Suprapubic skin (tissue), 4 donors: ENCODE results near the gene INPP5A. TPM values are rescaled to one million over a fixed set of nuclear protein-coding genes. Genes with fewer than 3 reads are reported as not detected.

Experiments used
- DNase-seq, 2 donors: peaks; one replicate each; pipeline ENCODE4 v3.0.0-alpha.2; 2019; ENCODE audit warnings: low spot score in 2 of 2
- H3K27ac ChIP-seq: fragments of 200-600 bp; sonication (generic); one replicate; pipeline ENCODE4 v1.5.1; 2019
- H3K27me3 ChIP-seq: fragments of 200-600 bp; sonication (generic); one replicate; pipeline ENCODE4 v1.5.1; 2019
- H3K36me3 ChIP-seq: fragments of 200-600 bp; sonication (generic); one replicate; pipeline ENCODE4 v1.5.1; 2019
- H3K4me1 ChIP-seq: fragments of 200-600 bp; sonication (generic); one replicate; pipeline ENCODE4 v1.5.1; 2019
- H3K4me3 ChIP-seq: fragments of 200-600 bp; sonication (generic); one replicate; pipeline ENCODE4 v1.5.1; 2019; ENCODE audit warnings: mild to moderate bottlenecking
- H3K9me3 ChIP-seq: fragments of 200-600 bp; sonication (generic); one replicate; pipeline ENCODE4 v1.5.1; 2019
- EP300 ChIP-seq: sonication (generic); formaldehyde crosslinking; IDR thresholded peaks from one replicate; pipeline ENCODE4 v1.6.1; 2017; ENCODE audit warnings: antibody characterized with exemption
- POLR2A ChIP-seq, 2 donors: fragments of 450-650 bp; IDR thresholded peaks; one replicate each; pipeline ENCODE4 v1.6.1; 2017; ENCODE audit warnings: antibody characterized with exemption in 2 of 2, mild to moderate bottlenecking in 2 of 2, moderate library complexity in 2 of 2
- POLR2AphosphoS5 ChIP-seq, 3 donors: sonication (generic); formaldehyde crosslinking; IDR thresholded peaks; one replicate each; pipeline ENCODE4 v1.6.1; 2017; ENCODE audit warnings: antibody characterized with exemption in 3 of 3
- WGBS: methylation state at CpG from one replicate; pipeline ENCODE4 v1.1.5; 2018; 5-methylcytosine and 5-hydroxymethylcytosine counted together
- total RNA-seq, 4 donors: library from RNA; depleted of rRNA; stranded (reverse); fragments of >200 nt; gene quantifications; one replicate each; pipeline ENCODE4 v1.1.0, GENCODE V29; 2016
- TF ChIP-seq, protein P1 (sequence below), 2 donors: fragments of 200-600 bp in 1 of 2; fragments of 450-650 bp in 1 of 2; sonication (generic) in 1 of 2; IDR thresholded peaks; one replicate each; pipeline ENCODE4 v1.5.1; 2016 to 2019; ENCODE audit warnings: antibody characterized with exemption in 2 of 2, mild to moderate bottlenecking in 1 of 2, moderate library complexity in 1 of 2

The INPP5A gene
- total RNA-seq, 4 donors from 2014 or later = 28.1 to 39.1 (median 32.3) TPM

DNA sequence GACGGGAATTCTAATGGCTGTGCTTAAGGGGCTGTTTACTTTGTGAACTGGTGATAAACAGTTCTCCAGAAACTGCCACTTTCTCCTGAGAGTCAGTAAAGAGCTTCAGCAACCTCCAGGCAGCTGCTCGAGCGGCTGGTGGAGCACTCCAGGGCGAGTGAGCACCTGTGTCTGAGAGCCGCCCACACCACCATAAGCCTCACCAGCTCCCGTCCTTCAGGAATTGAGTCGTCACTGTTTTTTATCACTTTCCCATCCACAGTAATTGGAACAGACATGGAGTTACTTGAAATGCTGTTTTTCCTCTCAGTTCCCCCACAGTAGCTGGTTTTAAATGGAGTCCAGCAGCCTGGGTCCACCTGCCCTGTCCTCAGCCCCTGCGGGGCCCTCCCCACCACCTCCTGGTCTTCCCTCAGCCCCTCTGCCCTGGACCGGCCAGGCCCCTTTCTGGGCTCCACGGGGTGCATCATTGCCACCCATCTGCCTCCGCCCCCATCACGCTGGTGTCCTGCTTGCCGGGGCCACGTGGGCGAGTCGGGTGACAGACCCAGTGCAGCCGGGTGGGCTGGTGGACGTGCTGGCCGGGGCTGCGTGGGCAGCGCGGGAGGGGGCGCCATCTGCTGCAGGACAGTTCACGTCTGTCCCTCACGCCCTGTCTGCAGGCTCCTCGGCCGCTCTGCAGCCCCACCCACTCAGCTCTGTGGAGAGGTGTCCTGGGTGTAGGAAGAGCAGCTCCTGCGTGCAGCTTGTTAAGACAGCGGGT is 192.4 kb downstream of the INPP5A start:
- TF ChIP-seq, protein P1, sequence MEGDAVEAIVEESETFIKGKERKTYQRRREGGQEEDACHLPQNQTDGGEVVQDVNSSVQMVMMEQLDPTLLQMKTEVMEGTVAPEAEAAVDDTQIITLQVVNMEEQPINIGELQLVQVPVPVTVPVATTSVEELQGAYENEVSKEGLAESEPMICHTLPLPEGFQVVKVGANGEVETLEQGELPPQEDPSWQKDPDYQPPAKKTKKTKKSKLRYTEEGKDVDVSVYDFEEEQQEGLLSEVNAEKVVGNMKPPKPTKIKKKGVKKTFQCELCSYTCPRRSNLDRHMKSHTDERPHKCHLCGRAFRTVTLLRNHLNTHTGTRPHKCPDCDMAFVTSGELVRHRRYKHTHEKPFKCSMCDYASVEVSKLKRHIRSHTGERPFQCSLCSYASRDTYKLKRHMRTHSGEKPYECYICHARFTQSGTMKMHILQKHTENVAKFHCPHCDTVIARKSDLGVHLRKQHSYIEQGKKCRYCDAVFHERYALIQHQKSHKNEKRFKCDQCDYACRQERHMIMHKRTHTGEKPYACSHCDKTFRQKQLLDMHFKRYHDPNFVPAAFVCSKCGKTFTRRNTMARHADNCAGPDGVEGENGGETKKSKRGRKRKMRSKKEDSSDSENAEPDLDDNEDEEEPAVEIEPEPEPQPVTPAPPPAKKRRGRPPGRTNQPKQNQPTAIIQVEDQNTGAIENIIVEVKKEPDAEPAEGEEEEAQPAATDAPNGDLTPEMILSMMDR (IDR thresholded peaks at IDR 0.05) = no peak
- TF ChIP-seq POLR2A (IDR thresholded peaks at IDR 0.05) (no peak), POLR2AphosphoS5 (IDR thresholded peaks at IDR 0.05) (no peak), EP300 (no peak)
- H3K27me3 ChIP-seq = no peaks in the 10 kb centered on the region
- no peaks in the 10 kb centered on the region for H3K4me1 ChIP-seq
- H3K27ac ChIP-seq = no peak overlapping the region
- no peaks in the 10 kb centered on the region for H3K9me3 ChIP-seq
- H3K4me3 ChIP-seq = no peak overlapping the region
- DNase-seq = no peak
- H3K36me3 ChIP-seq = peaks cover 50% of the 10 kb centered on the region
- WGBS = 91% methylated on average over 26 of the region's 29 CpGs

DNA sequence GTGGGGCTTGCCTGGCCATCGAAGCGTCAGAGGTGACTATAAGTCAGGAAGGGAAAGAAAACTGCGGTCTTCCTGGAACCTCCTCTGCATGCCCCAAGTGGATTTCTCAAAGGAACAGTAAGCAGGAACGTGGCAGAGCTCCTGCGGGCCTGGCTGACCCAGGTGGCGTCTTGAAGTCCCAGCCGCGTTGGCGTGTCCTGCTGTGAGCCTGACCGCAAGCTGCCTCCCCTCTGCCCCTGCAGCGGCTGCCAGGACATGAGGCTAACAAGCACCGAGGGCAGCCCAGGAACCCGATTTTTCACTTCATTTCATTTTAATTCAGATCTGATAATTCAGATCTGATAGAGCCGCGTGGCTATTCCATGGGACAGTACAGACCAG is 193.0 kb downstream of the INPP5A start:
- Histone ChIP-seq H3K36me3 (peaks cover 50% of the 10 kb centered on the region), H3K27ac (no peak overlapping the region), H3K27me3 (no peaks in the 10 kb centered on the region), H3K4me3 (no peak overlapping the region), H3K4me1 (no peaks in the 10 kb centered on the region), H3K9me3 (no peaks in the 10 kb centered on the region)
- no peak for TF ChIP-seq POLR2A (IDR thresholded peaks at IDR 0.05)
- TF ChIP-seq POLR2AphosphoS5 (IDR thresholded peaks at IDR 0.05) = no peak
- no peak for TF ChIP-seq EP300
- TF ChIP-seq, protein P1 (IDR thresholded peaks at IDR 0.05) = no peak
- no peak for DNase-seq
- 90% methylated on average over 15 of the region's 15 CpGs for WGBS

DNA sequence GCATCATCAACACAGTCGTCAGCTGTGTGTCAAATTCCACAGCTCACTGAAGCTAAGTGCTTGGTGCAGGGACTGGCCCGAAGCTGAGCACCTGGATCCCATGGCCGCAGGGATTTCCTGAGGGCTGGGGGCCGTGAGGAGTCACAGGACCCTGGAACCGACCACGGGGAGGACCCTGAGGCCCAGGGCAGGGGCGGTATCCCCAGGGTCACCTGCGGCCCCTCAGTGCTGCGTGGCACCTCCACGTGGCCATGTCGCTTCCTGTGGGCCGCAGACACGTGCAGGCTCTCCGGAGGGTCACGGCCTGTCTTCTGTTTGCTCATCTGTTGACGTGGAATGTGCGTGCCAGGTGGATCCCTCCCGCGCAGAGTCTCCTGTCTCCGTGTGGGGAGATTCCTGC is 194.9 kb downstream of the INPP5A start:
- Histone ChIP-seq H3K4me1 (no peaks in the 10 kb centered on the region), H3K4me3 (no peak overlapping the region), H3K36me3 (peaks cover 49% of the 10 kb centered on the region), H3K9me3 (no peaks in the 10 kb centered on the region), H3K27me3 (no peaks in the 10 kb centered on the region), H3K27ac (no peak overlapping the region)
- no peak for TF ChIP-seq POLR2AphosphoS5 (IDR thresholded peaks at IDR 0.05)
- TF ChIP-seq EP300 = no peak
- no peak for TF ChIP-seq POLR2A (IDR thresholded peaks at IDR 0.05)
- TF ChIP-seq, protein P1 (IDR thresholded peaks at IDR 0.05) = no peak
- no peak for DNase-seq
- WGBS = 100% methylated on average over 1 of the region's 20 CpGs

DNA sequence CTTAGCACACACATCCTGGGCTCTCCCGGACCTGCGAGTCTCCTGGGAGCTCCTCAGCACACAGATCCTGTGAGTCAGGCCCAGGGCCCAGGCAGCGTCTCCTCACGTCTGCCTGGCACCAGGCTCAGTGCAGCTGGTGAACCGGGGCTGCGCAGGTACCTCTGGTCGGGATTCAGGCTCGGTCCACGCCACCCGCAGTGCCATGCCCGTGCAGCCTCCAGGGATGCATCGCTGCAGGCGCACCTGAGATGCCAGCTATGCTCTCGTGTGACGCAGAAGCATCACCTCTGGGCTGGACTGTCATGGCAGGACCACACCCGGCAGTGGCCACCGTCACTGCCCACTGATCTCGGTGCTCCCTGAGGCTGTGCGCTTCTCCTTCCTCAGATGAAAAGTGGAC is 196.3 kb downstream of the INPP5A start:
- no peak for DNase-seq
- H3K27me3 ChIP-seq = no peaks in the 10 kb centered on the region
- H3K4me3 ChIP-seq = no peak overlapping the region
- peaks cover 40% of the 10 kb centered on the region for H3K36me3 ChIP-seq
- TF ChIP-seq EP300 (no peak), POLR2A (IDR thresholded peaks at IDR 0.05) (no peak), POLR2AphosphoS5 (IDR thresholded peaks at IDR 0.05) (no peak)
- TF ChIP-seq, protein P1 (IDR thresholded peaks at IDR 0.05) = no peak
- no peaks in the 10 kb centered on the region for H3K9me3 ChIP-seq
- WGBS = 89% methylated on average over 14 of the region's 19 CpGs
- H3K4me1 ChIP-seq = no peaks in the 10 kb centered on the region
- H3K27ac ChIP-seq = no peak overlapping the region

DNA sequence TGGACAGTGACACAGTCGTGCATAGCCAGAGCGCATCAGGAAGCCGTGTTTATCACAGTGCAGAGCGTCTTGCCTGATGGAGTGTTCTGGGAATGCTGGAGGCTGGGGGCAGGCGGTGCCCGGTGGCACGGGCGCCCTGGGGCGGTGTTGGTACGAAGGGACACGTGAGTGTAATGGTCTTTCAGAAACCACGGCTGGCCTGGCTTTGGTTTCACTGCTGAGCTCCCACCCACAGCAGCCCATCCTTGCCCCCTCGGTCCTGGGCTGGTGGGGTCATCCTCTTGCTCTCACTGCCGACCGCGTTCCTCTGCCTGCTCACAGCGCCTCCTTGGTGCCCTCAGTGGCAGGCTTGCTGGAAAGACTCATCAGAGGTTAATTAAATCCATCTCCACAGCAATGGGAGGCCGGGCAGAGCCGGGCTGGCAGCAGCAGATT is 197.8 kb downstream of the INPP5A start:
- Histone ChIP-seq H3K36me3 (peaks cover 35% of the 10 kb centered on the region), H3K4me1 (no peaks in the 10 kb centered on the region), H3K4me3 (no peak overlapping the region), H3K9me3 (no peaks in the 10 kb centered on the region), H3K27me3 (no peaks in the 10 kb centered on the region), H3K27ac (no peak overlapping the region)
- DNase-seq = no peak
- WGBS = 95% methylated on average over 14 of the region's 19 CpGs
- TF ChIP-seq POLR2AphosphoS5 (IDR thresholded peaks at IDR 0.05) = no peak
- TF ChIP-seq, protein P1 (IDR thresholded peaks at IDR 0.05) = no peak
- no peak for TF ChIP-seq EP300
- TF ChIP-seq POLR2A (IDR thresholded peaks at IDR 0.05) = no peak
